SH-SY5Y (cell line): ENCODE results near the gene COLEC12.

Experiments used
- GATA2 ChIP-seq: IDR thresholded peaks from 2 replicates; pipeline ENCODE4 v1.6.1; 2011; ENCODE audit warnings: mild to moderate bottlenecking, low read depth, low read length
- GATA3 ChIP-seq: IDR thresholded peaks from 2 replicates; pipeline ENCODE4 v1.6.1; 2011; ENCODE audit warnings: low read depth, mild to moderate bottlenecking, low read length, moderate library complexity

- TF ChIP-seq GATA2 (no peak), GATA3 (no peak)
Measured at GRCh38 chr18:424071-424661, 76.3 kb downstream of the COLEC12 start.
